Tibial artery (tissue), 4 donors: Measurements from ENCODE around the gene PARP11.

Source experiments
- DNase-seq, 2 donors: peaks; one replicate each; pipeline ENCODE4 v3.0.0-alpha.2; 2019
- H3K27ac ChIP-seq, 2 donors: fragments of 200-600 bp; sonication (generic) in 1 of 2; 1 replicate in 1 of 2; 2 replicates in 1 of 2; pipeline ENCODE4 v1.5.1; 2018 to 2019; ENCODE audit warnings: mild to moderate bottlenecking in 1 of 2
- H3K27me3 ChIP-seq, 2 donors: fragments of 200-600 bp; sonication (generic) in 1 of 2; one replicate each; pipeline versions ENCODE4 v1.5.1 to v1.6.0; 2016 to 2019
- H3K36me3 ChIP-seq, 3 donors: fragments of 200-600 bp; sonication (generic) in 2 of 3; one replicate each; pipeline ENCODE4 v1.5.1; 2016 to 2019; ENCODE audit warnings: mild to moderate bottlenecking in 2 of 3
- H3K4me1 ChIP-seq, 4 donors: fragments of 200-600 bp; sonication (generic) in 2 of 4; 1 replicate in 3 of 4; 2 replicates in 1 of 4; pipeline ENCODE4 v1.5.1; 2016 to 2019
- H3K4me3 ChIP-seq, 2 donors: fragments of 200-600 bp; sonication (generic) in 1 of 2; 1 replicate in 1 of 2; 2 replicates in 1 of 2; pipeline ENCODE4 v1.5.1; 2018 to 2019; ENCODE audit warnings: mild to moderate bottlenecking in 2 of 2
- H3K9me3 ChIP-seq, 3 donors: fragments of 200-600 bp; sonication (generic) in 1 of 3; one replicate each; pipeline ENCODE4 v1.5.1; 2016 to 2019
- CTCF ChIP-seq, 2 experiments: fragments of 200-600 bp in 1 of 2; fragments of 450-650 bp in 1 of 2; IDR thresholded peaks; one replicate each; pipeline ENCODE4 v1.5.1; 2017 to 2019; ENCODE audit warnings: antibody characterized with exemption in 2 of 2, mild to moderate bottlenecking in 1 of 2, moderate library complexity in 1 of 2
- intact Hi-C: fragments of 100-400 bp; cut with DNase I; formaldehyde crosslinking; loops from one replicate; pipeline ENCODE4 v1.15.0; 2023; ENCODE audit warnings: low total_unique reads

The PARP11 gene

DNA sequence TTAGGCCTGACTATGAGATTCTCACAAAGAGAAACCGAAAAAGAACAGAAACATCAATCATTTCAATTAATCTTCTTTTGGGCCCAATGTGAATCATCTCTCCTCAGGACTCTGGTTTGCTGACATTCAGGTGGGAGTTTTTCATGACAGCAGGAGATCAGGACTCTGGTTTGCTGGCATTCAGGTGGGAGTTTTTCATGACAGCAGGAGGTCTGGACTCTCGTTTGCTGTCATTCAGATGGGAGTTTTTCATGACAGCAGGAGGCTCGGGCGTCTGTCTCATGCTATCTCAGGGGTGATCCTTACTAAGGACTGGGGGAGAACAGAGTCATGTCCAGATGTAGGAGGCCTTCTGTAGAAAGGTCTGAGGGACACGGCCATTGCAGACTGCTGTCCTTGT, 40.1 kb upstream of the PARP11 start:
- H3K36me3 ChIP-seq = no peaks in the 10 kb centered on the region
- H3K27ac ChIP-seq = no peak overlapping the region
- DNase-seq = no peak
- TF ChIP-seq CTCF (IDR thresholded peaks at IDR 0.05) = no peak
- H3K27me3 ChIP-seq = peaks cover 0 to 7% of the 10 kb centered on the region in 2 donors
- H3K9me3 ChIP-seq = no peaks in the 10 kb centered on the region
- intact Hi-C loops = no loop called here
- no peak overlapping the region for H3K4me3 ChIP-seq
- H3K4me1 ChIP-seq = no peaks in the 10 kb centered on the region

DNA sequence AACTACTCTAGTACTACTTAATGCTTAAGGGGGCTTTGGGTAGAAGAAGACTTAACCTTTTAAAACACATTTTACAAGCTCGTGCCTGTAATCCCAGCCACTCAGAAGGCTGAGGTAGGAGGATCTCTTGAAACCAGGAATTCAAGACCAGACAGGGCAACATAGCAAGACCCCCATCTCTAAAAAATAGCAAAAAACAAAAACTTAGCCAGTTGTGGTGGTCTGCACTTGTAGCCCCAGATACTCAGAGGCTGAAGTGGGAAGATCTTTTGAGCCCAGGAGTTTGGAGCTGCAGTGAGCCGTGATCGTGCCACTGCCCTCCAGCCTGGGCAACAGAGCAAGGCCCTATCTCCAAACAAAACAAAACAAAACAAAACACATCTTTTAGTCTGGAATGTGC, 39.7 kb upstream of the PARP11 start:
- intact Hi-C loops = no loop called here
- TF ChIP-seq CTCF (IDR thresholded peaks at IDR 0.05) = no peak
- no peak for DNase-seq
- no peaks in the 10 kb centered on the region for H3K9me3 ChIP-seq
- no peak overlapping the region for H3K4me3 ChIP-seq
- H3K4me1 ChIP-seq = no peaks in the 10 kb centered on the region
- H3K27ac ChIP-seq = no peak overlapping the region
- H3K36me3 ChIP-seq = no peaks in the 10 kb centered on the region
- peaks cover 0 to 5% of the 10 kb centered on the region in 2 donors for H3K27me3 ChIP-seq

GRCh38 chr12:3911409-3911808, 38.2 kb upstream of the PARP11 start:
- intact Hi-C loops = no loop called here
- no peaks in the 10 kb centered on the region for H3K27me3 ChIP-seq
- no peak for TF ChIP-seq CTCF (IDR thresholded peaks at IDR 0.05)
- no peaks in the 10 kb centered on the region for H3K9me3 ChIP-seq
- no peaks in the 10 kb centered on the region for H3K36me3 ChIP-seq
- H3K4me3 ChIP-seq = no peak overlapping the region
- no peak for DNase-seq
- H3K4me1 ChIP-seq = no peaks in the 10 kb centered on the region
- H3K27ac ChIP-seq = no peak overlapping the region

DNA sequence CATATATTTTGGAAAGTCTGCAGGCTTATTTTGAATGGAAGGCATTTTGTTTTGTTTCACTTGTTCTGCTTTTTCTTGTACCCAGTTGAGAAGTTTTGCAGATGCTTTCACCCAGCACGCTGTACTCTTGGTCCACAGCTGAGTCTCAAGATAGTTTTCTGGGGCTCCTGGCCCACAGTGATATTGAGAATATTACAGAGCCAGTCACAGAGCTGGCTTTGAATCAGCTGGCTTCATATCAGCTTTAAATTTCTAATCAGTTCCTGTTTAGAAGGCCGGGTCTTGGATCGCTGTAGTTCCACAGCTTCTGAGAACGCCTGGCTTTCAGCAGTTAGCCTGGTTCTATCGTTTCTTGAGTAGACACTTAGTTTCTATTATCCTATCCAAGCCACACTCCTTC, 32.5 kb upstream of the PARP11 start:
- intact Hi-C loops = no loop called here
- TF ChIP-seq CTCF (IDR thresholded peaks at IDR 0.05) = no peak
- DNase-seq = no peak

GRCh38 chr12:3904999-3905398, 31.8 kb upstream of the PARP11 start:
- Histone ChIP-seq H3K4me3 (no peak overlapping the region), H3K36me3 (no peaks in the 10 kb centered on the region), H3K4me1 (no peaks in the 10 kb centered on the region), H3K27ac (no peak overlapping the region), H3K9me3 (no peaks in the 10 kb centered on the region), H3K27me3 (peaks cover 0 to 6% of the 10 kb centered on the region in 2 donors)
- intact Hi-C loops = no loop called here
- TF ChIP-seq CTCF (IDR thresholded peaks at IDR 0.05) = no peak
- DNase-seq = no peak

More for the DNA sequence above, 32.5 kb upstream of the PARP11 start:
- Histone ChIP-seq H3K4me1 (no peaks in the 10 kb centered on the region), H3K27me3 (peaks cover 0 to 6% of the 10 kb centered on the region in 2 donors), H3K36me3 (no peaks in the 10 kb centered on the region), H3K9me3 (no peaks in the 10 kb centered on the region), H3K4me3 (no peak overlapping the region), H3K27ac (no peak overlapping the region)

GRCh38 chr12:3902921-3903320, 29.7 kb upstream of the PARP11 start:
- H3K4me1 ChIP-seq = no peaks in the 10 kb centered on the region
- H3K27me3 ChIP-seq = peaks cover 0 to 6% of the 10 kb centered on the region in 2 donors
- no peaks in the 10 kb centered on the region for H3K9me3 ChIP-seq
- DNase-seq = no peak
- no peaks in the 10 kb centered on the region for H3K36me3 ChIP-seq
- no peak overlapping the region for H3K4me3 ChIP-seq
- no peak overlapping the region for H3K27ac ChIP-seq
- no peak for TF ChIP-seq CTCF (IDR thresholded peaks at IDR 0.05)
- intact Hi-C loops = no loop called here
